ENCODE results near the gene GSG1L.

GSG1L gene

GRCh38 chr16:27767081-27767480, 296.4 kb downstream of the GSG1L start:
- no peak overlapping the region for H3K27ac ChIP-seq
- TF ChIP-seq ZFX (IDR thresholded peaks at IDR 0.05): no peak
- no peak for TF ChIP-seq CTCF (conservative IDR thresholded peaks at IDR 0.05)

DNA sequence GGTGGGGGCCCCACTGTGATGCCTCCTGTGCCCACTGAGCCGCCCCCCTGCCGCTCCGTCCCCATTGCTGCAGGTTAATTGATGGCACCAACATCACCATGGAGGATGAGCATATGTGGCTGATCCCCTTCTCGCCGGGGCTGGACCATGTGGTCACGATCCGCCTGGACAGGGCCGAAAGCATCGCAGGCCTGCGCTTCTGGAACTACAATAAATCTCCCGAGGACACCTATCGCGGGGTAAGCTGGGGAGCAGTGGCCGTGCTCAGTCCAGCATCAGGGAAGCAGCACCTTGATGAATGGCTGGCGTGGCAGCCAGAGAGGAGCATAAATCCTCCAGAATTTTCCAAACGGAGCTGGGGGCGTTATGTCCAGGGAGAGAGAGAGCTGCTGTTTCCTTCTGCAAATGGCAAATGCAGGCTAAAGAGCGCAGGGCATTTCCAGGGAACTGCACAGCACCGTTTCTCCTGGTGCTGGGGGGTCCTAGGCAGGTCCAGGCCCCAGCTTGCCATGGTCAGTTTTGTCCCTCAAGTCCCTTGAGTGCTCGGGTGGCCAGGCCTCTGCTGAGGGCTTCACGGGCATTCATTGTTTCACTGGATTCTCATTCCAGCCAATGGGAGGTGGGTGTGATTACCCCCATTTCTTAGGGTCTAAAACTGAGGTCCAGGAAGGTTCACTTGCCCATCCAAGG, 297.1 kb downstream of the GSG1L start:
- TF ChIP-seq CTCF (conservative IDR thresholded peaks at IDR 0.05) (no peak), ZFX (IDR thresholded peaks at IDR 0.05) (no peak)
- no peak overlapping the region for H3K27ac ChIP-seq

- no peak overlapping the region for H3K27ac ChIP-seq
- TF ChIP-seq ZFX (IDR thresholded peaks at IDR 0.05) (no peak), CTCF (conservative IDR thresholded peaks at IDR 0.05) (no peak)
Measured at GRCh38 chr16:27764869-27765675, 298.4 kb downstream of the GSG1L start.

GRCh38 chr16:27764427-27764826, 299.1 kb downstream of the GSG1L start:
- TF ChIP-seq CTCF (conservative IDR thresholded peaks at IDR 0.05) (no peak), ZFX (IDR thresholded peaks at IDR 0.05) (no peak)

DNA sequence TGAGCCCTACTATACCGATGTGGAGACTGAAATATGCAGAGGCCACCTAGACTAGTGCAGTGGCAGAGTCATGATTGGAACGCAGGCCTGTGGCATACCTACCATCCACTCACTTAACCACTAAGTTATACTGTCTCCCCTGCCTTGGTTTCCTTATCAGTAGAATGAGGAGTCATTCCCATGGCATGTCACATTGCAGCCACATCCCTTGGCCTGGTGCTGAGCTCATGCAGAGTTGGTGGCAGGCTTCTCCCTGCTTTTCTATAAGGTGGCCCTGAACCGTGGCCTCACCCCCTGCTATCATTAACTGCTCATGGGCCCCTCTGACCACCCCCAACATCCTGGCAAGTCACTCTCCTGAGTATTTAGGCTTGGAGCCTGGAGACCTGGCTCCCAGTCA, 301.1 kb downstream of the GSG1L start:
- no peak for TF ChIP-seq CTCF (conservative IDR thresholded peaks at IDR 0.05)
- TF ChIP-seq ZFX (IDR thresholded peaks at IDR 0.05): no peak
- H3K27ac ChIP-seq: no peak overlapping the region

More at GRCh38 chr16:27764427-27764826, 299.1 kb downstream of the GSG1L start:
- H3K27ac ChIP-seq: no peak overlapping the region

- no peak for TF ChIP-seq CTCF (conservative IDR thresholded peaks at IDR 0.05)
- no peak for TF ChIP-seq ZFX (IDR thresholded peaks at IDR 0.05)
- H3K27ac ChIP-seq: no peak overlapping the region
Measured at GRCh38 chr16:27761816-27762215, 301.7 kb downstream of the GSG1L start.

DNA sequence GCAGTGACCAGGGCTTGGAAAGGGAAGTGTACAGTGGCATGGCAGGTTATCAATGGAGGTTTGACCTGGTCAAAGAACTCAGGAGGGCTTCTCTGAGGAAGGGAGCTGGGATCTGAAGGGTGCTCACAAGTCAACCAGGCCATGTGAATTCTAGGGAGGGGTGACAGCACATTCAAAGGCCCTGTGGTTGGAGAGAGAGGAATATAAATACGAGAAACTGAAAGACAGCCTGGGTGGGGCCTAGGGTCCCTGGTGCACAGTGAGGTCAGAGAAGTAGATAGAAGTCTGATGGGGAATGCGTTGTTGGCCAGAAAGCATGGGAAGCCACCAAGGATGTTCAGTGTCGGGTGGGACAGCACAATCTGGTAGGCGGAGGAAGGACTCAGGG, 302.7 kb downstream of the GSG1L start:
- TF ChIP-seq CTCF (conservative IDR thresholded peaks at IDR 0.05): no peak
- TF ChIP-seq ZFX (IDR thresholded peaks at IDR 0.05): no peak
- no peak overlapping the region for H3K27ac ChIP-seq

Measured in C4-2B (cell line).